RWPE2 (cell line): ENCODE data around the gene SLC25A21.
A peak's percentile ranks its signal among the peaks of the same experiment; 100 is the strongest.

Source experiments
- ATAC-seq: fragments of 200-7000 bp; cut with Tn5 transposase; 3 replicates; pipeline ENCODE4 v1.9.1; 2021; ENCODE audit warnings: low read depth
- DNase-seq: peaks from one replicate; pipeline ENCODE4 v3.0.0-alpha.2; 2020; ENCODE audit warnings: low spot score
- H3K27ac ChIP-seq: fragments of 450-650 bp; 2 replicates; pipeline ENCODE4 v1.5.1; 2017; ENCODE audit warnings: mild to moderate bottlenecking; ENCODE audit not compliant: poor library complexity, severe bottlenecking
- H3K27me3 ChIP-seq: fragments of 250-450 bp; sonication (Bioruptor Pico); 2 replicates; pipeline ENCODE4 v1.5.1; 2021; ENCODE audit warnings: mild to moderate bottlenecking, moderate library complexity; ENCODE audit not compliant: insufficient read depth, poor library complexity, severe bottlenecking
- H3K36me3 ChIP-seq: fragments of 250-450 bp; sonication (Bioruptor Pico); 2 replicates; pipeline ENCODE4 v1.5.1; 2020; ENCODE audit warnings: low read depth, mild to moderate bottlenecking, moderate library complexity
- H3K4me1 ChIP-seq: fragments of 250-450 bp; sonication (Bioruptor Pico); 2 replicates; pipeline ENCODE4 v1.5.1; 2021; ENCODE audit warnings: mild to moderate bottlenecking, moderate library complexity; ENCODE audit not compliant: insufficient read depth, poor library complexity, severe bottlenecking
- H3K4me3 ChIP-seq: fragments of 250-450 bp; sonication (Bioruptor Pico); 2 replicates; pipeline ENCODE4 v1.5.1; 2021; ENCODE audit warnings: mild to moderate bottlenecking, moderate library complexity; ENCODE audit not compliant: severe bottlenecking
- H3K9me3 ChIP-seq: fragments of 250-450 bp; sonication (Bioruptor Pico); 2 replicates; pipeline ENCODE4 v1.5.1; 2021; ENCODE audit warnings: mild to moderate bottlenecking, moderate library complexity; ENCODE audit not compliant: severe bottlenecking
- CTCF ChIP-seq: fragments of 450-650 bp; IDR thresholded peaks from one replicate; pipeline ENCODE4 v1.5.1; 2017; ENCODE audit warnings: mild to moderate bottlenecking, moderate library complexity; ENCODE audit not compliant: poor library complexity, severe bottlenecking

The SLC25A21 gene

GRCh38 chr14:37131205-37131604 is 41.2 kb downstream of the SLC25A21 start:
- Histone ChIP-seq H3K27me3 (no peaks in the 10 kb centered on the region), H3K36me3 (no peaks in the 10 kb centered on the region), H3K4me3 (no peak overlapping the region), H3K27ac (no peak overlapping the region), H3K4me1 (no peaks in the 10 kb centered on the region), H3K9me3 (no peaks in the 10 kb centered on the region)
- ATAC-seq (no peak), DNase-seq (no peak)
- no peak for TF ChIP-seq CTCF

GRCh38 chr14:37129047-37129446 is 43.4 kb downstream of the SLC25A21 start:
- no peaks in the 10 kb centered on the region for H3K27me3 ChIP-seq
- H3K4me1 ChIP-seq = no peaks in the 10 kb centered on the region
- no peak for TF ChIP-seq CTCF
- H3K9me3 ChIP-seq = no peaks in the 10 kb centered on the region
- DNase-seq = no peak
- no peak for ATAC-seq
- no peaks in the 10 kb centered on the region for H3K36me3 ChIP-seq
- H3K4me3 ChIP-seq = no peak overlapping the region
- H3K27ac ChIP-seq = no peak overlapping the region

GRCh38 chr14:37124614-37125013 is 47.8 kb downstream of the SLC25A21 start:
- H3K27ac ChIP-seq = no peak overlapping the region
- peak; percentile 43 for TF ChIP-seq CTCF
- no peaks in the 10 kb centered on the region for H3K36me3 ChIP-seq
- H3K4me1 ChIP-seq = peaks cover 21% of the 10 kb centered on the region
- DNase-seq (no peak), ATAC-seq (no peak)
- no peaks in the 10 kb centered on the region for H3K9me3 ChIP-seq
- H3K27me3 ChIP-seq = no peaks in the 10 kb centered on the region
- H3K4me3 ChIP-seq = no peak overlapping the region

- ATAC-seq (no peak), DNase-seq (no peak)
- Histone ChIP-seq H3K4me1 (peaks cover 21% of the 10 kb centered on the region), H3K36me3 (no peaks in the 10 kb centered on the region), H3K27ac (peak overlapping the region; percentile 54), H3K27me3 (no peaks in the 10 kb centered on the region), H3K4me3 (no peak overlapping the region), H3K9me3 (no peaks in the 10 kb centered on the region)
- TF ChIP-seq CTCF = no peak
Measured at GRCh38 chr14:37122919-37123639, 49.3 kb downstream of the SLC25A21 start.

DNA sequence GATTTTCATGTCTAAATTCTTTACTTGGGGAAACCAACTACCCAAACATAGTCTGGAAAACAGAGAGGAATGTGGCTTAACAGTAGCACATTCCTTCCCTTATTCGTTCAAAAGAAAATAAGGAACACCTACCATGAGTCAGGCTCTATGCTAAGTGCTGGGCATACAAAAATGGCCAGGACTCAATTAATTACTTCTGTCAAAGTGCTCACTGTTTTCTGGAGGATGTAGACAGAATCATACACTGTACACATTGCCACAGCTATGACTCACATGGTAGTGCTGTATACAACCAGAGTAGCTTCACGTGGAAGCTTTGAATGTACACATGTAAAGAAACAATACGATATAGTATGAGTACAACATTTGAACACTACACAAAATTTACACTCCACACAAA is 50.1 kb downstream of the SLC25A21 start:
- no peaks in the 10 kb centered on the region for H3K36me3 ChIP-seq
- H3K27me3 ChIP-seq = no peaks in the 10 kb centered on the region
- no peaks in the 10 kb centered on the region for H3K9me3 ChIP-seq
- peak overlapping the region; percentile 54 for H3K27ac ChIP-seq
- peak; percentile 98 for ATAC-seq
- peaks cover 28% of the 10 kb centered on the region for H3K4me1 ChIP-seq
- no peak overlapping the region for H3K4me3 ChIP-seq
- TF ChIP-seq CTCF = no peak
- DNase-seq = no peak
